Measurements from ENCODE around the gene LY86.

The LY86 gene

DNA sequence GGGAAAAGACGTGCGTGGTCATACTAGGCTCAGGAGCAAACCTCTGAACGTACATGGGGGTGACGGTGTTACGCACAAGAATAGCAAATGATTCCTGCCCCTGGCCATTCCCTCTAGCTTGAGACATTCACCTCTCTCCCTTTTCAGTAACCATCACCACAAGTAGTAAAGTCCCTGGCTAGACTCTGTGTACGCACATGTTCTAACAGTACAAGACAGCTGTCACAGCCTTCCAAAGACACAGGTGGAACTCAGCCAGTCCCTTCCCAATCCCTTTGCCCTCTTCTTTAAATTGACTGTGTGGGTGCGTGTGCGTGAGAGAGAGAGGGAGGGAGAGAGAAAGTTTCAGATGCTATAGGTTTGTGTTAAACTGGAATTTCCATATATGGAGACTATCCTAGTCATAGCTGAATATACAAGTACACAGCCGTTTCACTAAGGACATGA, 67.3 kb downstream of the LY86 start:
- TF ChIP-seq, protein P1, sequence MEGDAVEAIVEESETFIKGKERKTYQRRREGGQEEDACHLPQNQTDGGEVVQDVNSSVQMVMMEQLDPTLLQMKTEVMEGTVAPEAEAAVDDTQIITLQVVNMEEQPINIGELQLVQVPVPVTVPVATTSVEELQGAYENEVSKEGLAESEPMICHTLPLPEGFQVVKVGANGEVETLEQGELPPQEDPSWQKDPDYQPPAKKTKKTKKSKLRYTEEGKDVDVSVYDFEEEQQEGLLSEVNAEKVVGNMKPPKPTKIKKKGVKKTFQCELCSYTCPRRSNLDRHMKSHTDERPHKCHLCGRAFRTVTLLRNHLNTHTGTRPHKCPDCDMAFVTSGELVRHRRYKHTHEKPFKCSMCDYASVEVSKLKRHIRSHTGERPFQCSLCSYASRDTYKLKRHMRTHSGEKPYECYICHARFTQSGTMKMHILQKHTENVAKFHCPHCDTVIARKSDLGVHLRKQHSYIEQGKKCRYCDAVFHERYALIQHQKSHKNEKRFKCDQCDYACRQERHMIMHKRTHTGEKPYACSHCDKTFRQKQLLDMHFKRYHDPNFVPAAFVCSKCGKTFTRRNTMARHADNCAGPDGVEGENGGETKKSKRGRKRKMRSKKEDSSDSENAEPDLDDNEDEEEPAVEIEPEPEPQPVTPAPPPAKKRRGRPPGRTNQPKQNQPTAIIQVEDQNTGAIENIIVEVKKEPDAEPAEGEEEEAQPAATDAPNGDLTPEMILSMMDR (conservative IDR thresholded peaks at IDR 0.05; ENCODE audit: low read depth, low read length) = no peak
- Histone ChIP-seq H3K27ac (no peak overlapping the region), H4K20me1 (ENCODE audit: insufficient read depth) (no peaks in the 10 kb centered on the region), H3K36me3 (ENCODE audit: insufficient read depth) (no peaks in the 10 kb centered on the region), H3K4me3 (IDR thresholded peaks at IDR 0.05; ENCODE audit: insufficient read depth, low read depth, low read length) (no peak overlapping the region), H3K9ac (no peak overlapping the region), H3K4me1 (ENCODE audit: low read depth, poor library complexity, severe bottlenecking) (no peaks in the 10 kb centered on the region), H3K79me2 (ENCODE audit: insufficient read depth, low read depth) (no peaks in the 10 kb centered on the region), H3K27me3 (ENCODE audit: insufficient read depth, low read depth) (no peaks in the 10 kb centered on the region), H2AFZ (ENCODE audit: low read depth) (no peak overlapping the region), H3K4me2 (no peak overlapping the region)

DNA sequence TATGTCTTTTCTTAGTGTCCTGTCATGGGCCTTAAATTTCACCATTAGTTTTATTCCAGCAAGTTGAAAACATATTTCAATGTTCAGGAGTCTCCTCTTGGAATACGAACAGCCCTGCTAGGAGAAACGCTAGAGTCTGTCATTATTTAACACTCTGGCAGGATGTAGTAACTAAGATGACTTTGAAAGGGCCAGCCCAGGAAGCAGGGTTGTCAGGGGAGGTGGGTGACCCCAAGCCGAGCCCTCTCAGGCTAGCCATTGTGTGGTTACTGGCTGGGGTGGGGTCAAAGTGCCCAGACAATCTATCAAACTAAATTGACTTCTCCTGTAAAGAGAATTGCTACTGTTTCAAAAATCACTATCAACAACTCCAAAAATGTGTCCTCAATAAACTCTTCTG, 67.8 kb downstream of the LY86 start:
- Histone ChIP-seq H3K36me3 (ENCODE audit: insufficient read depth) (no peaks in the 10 kb centered on the region), H3K4me1 (ENCODE audit: low read depth, poor library complexity, severe bottlenecking) (no peaks in the 10 kb centered on the region), H3K4me3 (IDR thresholded peaks at IDR 0.05; ENCODE audit: insufficient read depth, low read depth, low read length) (no peak overlapping the region), H4K20me1 (ENCODE audit: insufficient read depth) (no peaks in the 10 kb centered on the region), H3K9ac (no peak overlapping the region), H3K79me2 (ENCODE audit: insufficient read depth, low read depth) (no peaks in the 10 kb centered on the region), H3K27me3 (ENCODE audit: insufficient read depth, low read depth) (no peaks in the 10 kb centered on the region), H3K27ac (no peak overlapping the region), H3K4me2 (no peak overlapping the region), H2AFZ (ENCODE audit: low read depth) (no peak overlapping the region)
- TF ChIP-seq, protein P1 (conservative IDR thresholded peaks at IDR 0.05; ENCODE audit: low read depth, low read length) = no peak

DNA sequence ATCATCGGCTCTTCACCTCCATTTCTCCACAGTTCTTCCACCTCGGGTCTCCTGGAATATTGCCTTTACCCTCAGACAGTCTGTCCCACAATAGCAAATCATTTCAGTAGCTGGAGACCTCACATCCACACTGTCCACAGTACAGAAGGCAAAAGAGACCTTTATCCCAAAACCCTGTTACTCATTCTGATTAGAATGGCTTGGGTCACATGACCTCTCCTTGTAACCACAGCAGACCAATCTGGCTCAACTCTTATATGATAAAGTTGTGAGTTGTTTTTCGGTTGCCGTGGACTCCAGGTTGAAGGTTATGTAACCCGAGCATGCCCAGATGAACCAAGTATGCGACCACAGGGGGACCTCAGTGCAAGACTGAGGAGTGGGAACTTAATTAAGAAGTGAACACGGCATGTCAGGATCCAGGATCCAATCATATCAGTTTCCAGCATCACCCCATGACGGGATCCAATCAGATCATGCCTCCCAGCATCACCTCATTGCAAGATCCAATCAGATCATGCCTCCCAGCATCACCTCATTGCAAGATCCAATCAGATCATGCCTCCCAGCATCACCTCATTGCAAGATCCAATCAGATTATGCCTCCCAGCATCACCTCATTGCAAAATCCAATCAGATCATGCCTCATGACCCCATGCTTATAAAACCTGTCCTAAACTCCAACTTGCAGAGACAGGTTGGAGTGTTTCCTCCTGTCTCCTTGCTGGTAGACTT, 68.7 kb downstream of the LY86 start:
- H3K79me2 ChIP-seq (ENCODE audit: insufficient read depth, low read depth) = no peaks in the 10 kb centered on the region
- no peaks in the 10 kb centered on the region for H3K27me3 ChIP-seq (ENCODE audit: insufficient read depth, low read depth)
- no peak overlapping the region for H3K9ac ChIP-seq
- H2AFZ ChIP-seq (ENCODE audit: low read depth) = no peak overlapping the region
- H3K36me3 ChIP-seq (ENCODE audit: insufficient read depth) = no peaks in the 10 kb centered on the region
- TF ChIP-seq, protein P1 (conservative IDR thresholded peaks at IDR 0.05; ENCODE audit: low read depth, low read length) = no peak
- no peak overlapping the region for H3K4me2 ChIP-seq
- no peaks in the 10 kb centered on the region for H4K20me1 ChIP-seq (ENCODE audit: insufficient read depth)
- no peaks in the 10 kb centered on the region for H3K4me1 ChIP-seq (ENCODE audit: low read depth, poor library complexity, severe bottlenecking)
- no peak overlapping the region for H3K4me3 ChIP-seq (IDR thresholded peaks at IDR 0.05; ENCODE audit: insufficient read depth, low read depth, low read length)
- H3K27ac ChIP-seq = no peak overlapping the region

- Histone ChIP-seq H3K4me1 (ENCODE audit: low read depth, poor library complexity, severe bottlenecking) (no peaks in the 10 kb centered on the region), H3K9ac (no peak overlapping the region), H3K4me3 (IDR thresholded peaks at IDR 0.05; ENCODE audit: insufficient read depth, low read depth, low read length) (no peak overlapping the region), H3K36me3 (ENCODE audit: insufficient read depth) (no peaks in the 10 kb centered on the region), H3K27me3 (ENCODE audit: insufficient read depth, low read depth) (no peaks in the 10 kb centered on the region), H3K27ac (no peak overlapping the region), H3K79me2 (ENCODE audit: insufficient read depth, low read depth) (no peaks in the 10 kb centered on the region), H4K20me1 (ENCODE audit: insufficient read depth) (no peaks in the 10 kb centered on the region), H3K4me2 (no peak overlapping the region), H2AFZ (ENCODE audit: low read depth) (no peak overlapping the region)
- TF ChIP-seq, protein P1 (conservative IDR thresholded peaks at IDR 0.05; ENCODE audit: low read depth, low read length) = no peak
Observed at GRCh38 chr6:6657820-6658217, 69.3 kb downstream of the LY86 start.

Data from KMS-11 (cell line).